Activated CD4-positive, alpha-beta T cell treated with anti-CD3 and anti-CD28 coated beads, Interleukin-2, amount 50 U/mL, for 24 hours (primary cell): Measurements from ENCODE around the gene CHMP1B.

ENCODE experiments used
- DNase-seq, 2 donors: peaks; one replicate each; pipeline ENCODE4 v3.0.0-alpha.2; 2020; ENCODE audit warnings: low read depth in 1 of 2, low spot score in 1 of 2

Gene CHMP1B

GRCh38 chr18:11901826-11902438, 50.7 kb downstream of the CHMP1B start:
- no peak for DNase-seq

- DNase-seq: no peak
These were observed 51.5 kb downstream of the CHMP1B start for GRCh38 chr18:11902522-11903292.
